Neural progenitor cell (in vitro differentiated cells): Measurements from ENCODE around the gene RASD1. TPM values are rescaled to one million over a fixed set of nuclear protein-coding genes. Genes with fewer than 3 reads are reported as not detected.
A peak's percentile ranks its signal among the peaks of the same experiment; 100 is the strongest.

ENCODE experiments used
- DNase-seq: peaks from one replicate; pipeline ENCODE4 v3.0.0-alpha.2; 2016; ENCODE audit warnings: low spot score
- H2AFZ ChIP-seq: fragments of 200-600 bp; sonication (generic); replicated peaks from 2 replicates; pipeline ENCODE4 v1.6.1; 2016; ENCODE audit warnings: antibody characterized with exemption
- H3F3A ChIP-seq: fragments of 200-600 bp; sonication (generic); 2 replicates; pipeline ENCODE4 v1.6.1; 2016; ENCODE audit warnings: antibody characterized with exemption, low read depth
- H3K27ac ChIP-seq: fragments of 200-600 bp; sonication (generic); 2 replicates; pipeline ENCODE4 v1.5.1; 2016; ENCODE audit warnings: mild to moderate bottlenecking
- H3K27me3 ChIP-seq: fragments of 200-600 bp; sonication (generic); 2 replicates; pipeline ENCODE4 v1.6.1; 2016; ENCODE audit warnings: mild to moderate bottlenecking, moderate library complexity
- H3K36me3 ChIP-seq: fragments of 200-600 bp; sonication (generic); 2 replicates; pipeline ENCODE4 v1.5.1; 2016
- H3K4me1 ChIP-seq: fragments of 200-600 bp; sonication (generic); 2 replicates; pipeline ENCODE4 v1.6.1; 2016; ENCODE audit warnings: mixed run types
- H3K4me2 ChIP-seq: fragments of 200-600 bp; sonication (generic); 2 replicates; pipeline ENCODE4 v1.6.1; 2016
- H3K4me3 ChIP-seq: fragments of 200-600 bp; sonication (generic); 2 replicates; pipeline ENCODE4 v1.5.1; 2016
- H3K79me2 ChIP-seq: fragments of 200-600 bp; sonication (generic); 2 replicates; pipeline ENCODE4 v1.6.1; 2016; ENCODE audit warnings: low read depth
- H3K9ac ChIP-seq: fragments of 200-600 bp; sonication (generic); 2 replicates; pipeline ENCODE4 v1.6.1; 2016
- H3K9me3 ChIP-seq: fragments of 200-600 bp; sonication (generic); 2 replicates; pipeline ENCODE4 v1.5.1; 2016; ENCODE audit warnings: low read depth
- H4K20me1 ChIP-seq: fragments of 200-600 bp; sonication (generic); 2 replicates; pipeline ENCODE4 v1.6.1; 2016; ENCODE audit warnings: low read depth
- H3K27ac Mint-ChIP-seq: 3 replicates; pipeline ENCODE4 v1.8.0; 2021; ENCODE audit warnings: mixed read lengths
- H3K27me3 Mint-ChIP-seq: 2 replicates; pipeline ENCODE4 v1.8.0; 2022; ENCODE audit warnings: low read depth, mild to moderate bottlenecking, inconsistent platforms, moderate library complexity, mixed read lengths; ENCODE audit not compliant: insufficient read depth
- H3K36me3 Mint-ChIP-seq: 3 replicates; pipeline ENCODE4 v1.8.0; 2021; ENCODE audit warnings: mixed read lengths
- H3K4me1 Mint-ChIP-seq: 3 replicates; pipeline ENCODE4 v1.8.0; 2021; ENCODE audit warnings: mixed read lengths
- H3K4me3 Mint-ChIP-seq: 3 replicates; pipeline ENCODE4 v1.8.0; 2021; ENCODE audit warnings: mild to moderate bottlenecking, moderate library complexity, mixed read lengths
- H3K9me3 Mint-ChIP-seq: 3 replicates; pipeline ENCODE4 v1.8.0; 2020; ENCODE audit warnings: mixed read lengths
- CTCF ChIP-seq: fragments of 200-600 bp; sonication (generic); IDR thresholded peaks from 2 replicates; pipeline ENCODE4 v1.5.1; 2017; ENCODE audit warnings: antibody characterized with exemption, mild to moderate bottlenecking
- EZH2 ChIP-seq: fragments of 200-600 bp; sonication (generic); IDR thresholded peaks from 2 replicates; pipeline ENCODE4 v1.6.1; 2017; ENCODE audit warnings: antibody characterized with exemption, mild to moderate bottlenecking, moderate library complexity
- EZH2phosphoT487 ChIP-seq: fragments of 200-600 bp; sonication (generic); IDR thresholded peaks from 2 replicates; pipeline ENCODE4 v1.6.1; 2017; ENCODE audit warnings: antibody characterized with exemption
- total RNA-seq: library from RNA; depleted of rRNA; stranded (reverse); fragments of >200 nt; gene quantifications from 2 replicates; pipeline ENCODE4 v1.2.3, GENCODE V29; 2015; ENCODE audit warnings: low replicate concordance

The RASD1 gene
- total RNA-seq, 1 donor from 2014 or later = 0.88 TPM

- Mint-ChIP-seq H3K4me1 (peaks cover 10% of the 10 kb centered on the region), H3K9me3 (no peaks in the 10 kb centered on the region), H3K27me3 (peaks cover 2% of the 10 kb centered on the region), H3K27ac (no peak overlapping the region), H3K4me3 (no peak overlapping the region), H3K36me3 (no peaks in the 10 kb centered on the region)
- Histone ChIP-seq H3K36me3 (no peaks in the 10 kb centered on the region), H4K20me1 (no peaks in the 10 kb centered on the region), H3K9ac (no peak overlapping the region), H3K27ac (no peak overlapping the region), H3K4me1 (peaks cover 8% of the 10 kb centered on the region), H3K4me2 (no peak overlapping the region), H3K79me2 (no peaks in the 10 kb centered on the region), H3K4me3 (no peak overlapping the region), H3K9me3 (no peaks in the 10 kb centered on the region), H3K27me3 (no peaks in the 10 kb centered on the region), H3F3A (no peaks in the 10 kb centered on the region), H2AFZ (no peak overlapping the region)
- TF ChIP-seq CTCF (no peak), EZH2 (no peak)
- no peak for DNase-seq
These were observed 46.9 kb upstream of the RASD1 start for GRCh38 chr17:17542906-17543635.

GRCh38 chr17:17541640-17542001 lies 45.4 kb upstream of the RASD1 start:
- H3K4me1 Mint-ChIP-seq = peaks cover 15% of the 10 kb centered on the region
- H4K20me1 ChIP-seq = no peaks in the 10 kb centered on the region

GRCh38 chr17:17540935-17541639 lies 44.9 kb upstream of the RASD1 start:
- H3K79me2 ChIP-seq = no peaks in the 10 kb centered on the region
- H3K36me3 Mint-ChIP-seq = no peaks in the 10 kb centered on the region
- no peaks in the 10 kb centered on the region for H3K9me3 Mint-ChIP-seq
- H3K4me1 ChIP-seq = peaks cover 8% of the 10 kb centered on the region
- H3K9me3 ChIP-seq = no peaks in the 10 kb centered on the region
- no peak overlapping the region for H3K4me3 Mint-ChIP-seq
- peak overlapping the region; percentile 87 for H3K27ac Mint-ChIP-seq
- no peaks in the 10 kb centered on the region for H3K36me3 ChIP-seq
- no peak overlapping the region for H3K4me2 ChIP-seq
- H3K4me1 Mint-ChIP-seq = peaks cover 15% of the 10 kb centered on the region
- DNase-seq = no peak
- H3K27me3 Mint-ChIP-seq = no peaks in the 10 kb centered on the region
- H4K20me1 ChIP-seq = no peaks in the 10 kb centered on the region
- H3F3A ChIP-seq = no peaks in the 10 kb centered on the region
- no peak overlapping the region for H3K4me3 ChIP-seq
- H3K27ac ChIP-seq = no peak overlapping the region
- H3K27me3 ChIP-seq = no peaks in the 10 kb centered on the region
- H2AFZ ChIP-seq = no peak overlapping the region
- H3K9ac ChIP-seq = no peak overlapping the region
- TF ChIP-seq EZH2phosphoT487 (no peak), EZH2 (no peak), CTCF (no peak)

More at GRCh38 chr17:17541640-17542001, 45.4 kb upstream of the RASD1 start:
- no peaks in the 10 kb centered on the region for H3K9me3 ChIP-seq
- Mint-ChIP-seq H3K36me3 (no peaks in the 10 kb centered on the region), H3K27me3 (no peaks in the 10 kb centered on the region), H3K4me3 (no peak overlapping the region), H3K9me3 (no peaks in the 10 kb centered on the region), H3K27ac (no peak overlapping the region)
- no peaks in the 10 kb centered on the region for H3K27me3 ChIP-seq
- no peak overlapping the region for H3K27ac ChIP-seq
- TF ChIP-seq EZH2 = no peak
- no peak for TF ChIP-seq CTCF
- no peak for TF ChIP-seq EZH2phosphoT487
- DNase-seq = no peak
- H2AFZ ChIP-seq = no peak overlapping the region
- no peaks in the 10 kb centered on the region for H3F3A ChIP-seq
- no peak overlapping the region for H3K4me3 ChIP-seq
- no peaks in the 10 kb centered on the region for H3K36me3 ChIP-seq
- H3K9ac ChIP-seq = no peak overlapping the region
- H3K4me2 ChIP-seq = no peak overlapping the region
- peaks cover 8% of the 10 kb centered on the region for H3K4me1 ChIP-seq
- no peaks in the 10 kb centered on the region for H3K79me2 ChIP-seq
